Loucy (cell line): ENCODE results near the gene NPIPB6.

Experiments
- H2AFZ ChIP-seq: fragments of 200-600 bp; sonication (generic); 2 replicates; pipeline ENCODE4 v1.6.0; 2016; ENCODE audit warnings: antibody characterized with exemption, mild to moderate bottlenecking, low read length, moderate library complexity
- H3F3A ChIP-seq: fragments of 200-600 bp; 2 replicates; pipeline ENCODE4 v1.6.0; 2016; ENCODE audit warnings: antibody characterized with exemption, low read depth, mild to moderate bottlenecking
- H3K27me3 ChIP-seq: fragments of 200-600 bp; sonication (generic); 2 replicates; pipeline ENCODE4 v1.6.1; 2014; ENCODE audit warnings: low read length, mild to moderate bottlenecking; ENCODE audit not compliant: insufficient read depth, poor library complexity, severe bottlenecking
- H3K36me3 ChIP-seq: fragments of 200-600 bp; sonication (generic); 2 replicates; pipeline ENCODE4 v1.6.1; 2016; ENCODE audit warnings: low read length; ENCODE audit not compliant: insufficient read depth
- H3K4me1 ChIP-seq: fragments of 200-600 bp; sonication (generic); 2 replicates; pipeline ENCODE4 v1.5.1; 2014; ENCODE audit warnings: low read length, mild to moderate bottlenecking; ENCODE audit not compliant: insufficient read depth, poor library complexity, severe bottlenecking
- H3K4me2 ChIP-seq: fragments of 200-600 bp; sonication (generic); 2 replicates; pipeline ENCODE4 v1.6.0; 2014; ENCODE audit warnings: antibody characterized with exemption, low read length, low read depth, mild to moderate bottlenecking; ENCODE audit not compliant: poor library complexity, severe bottlenecking
- H3K4me3 ChIP-seq: fragments of 200-600 bp; sonication (generic); 2 replicates; pipeline ENCODE4 v1.5.1; 2014; ENCODE audit warnings: low read length, mild to moderate bottlenecking, mixed read lengths; ENCODE audit not compliant: poor library complexity, severe bottlenecking
- H3K79me2 ChIP-seq: fragments of 200-600 bp; sonication (generic); 2 replicates; pipeline ENCODE4 v1.6.1; 2014; ENCODE audit warnings: low read length; ENCODE audit not compliant: insufficient read depth
- H3K9ac ChIP-seq: fragments of 200-600 bp; sonication (generic); 2 replicates; pipeline ENCODE4 v1.6.0; 2014; ENCODE audit warnings: mild to moderate bottlenecking, low read depth, low read length, moderate library complexity; ENCODE audit not compliant: poor library complexity, severe bottlenecking
- H3K9me2 ChIP-seq: fragments of 200-600 bp; sonication (generic); replicated peaks from 2 replicates; pipeline ENCODE4 v1.6.1; 2016; ENCODE audit warnings: low read depth, low read length, mixed read lengths
- H3K9me3 ChIP-seq: fragments of 200-600 bp; sonication (generic); 2 replicates; pipeline ENCODE4 v1.6.1; 2014; ENCODE audit warnings: mild to moderate bottlenecking, antibody characterized with exemption, low read length, low read depth; ENCODE audit not compliant: insufficient read depth
- H4K20me1 ChIP-seq: fragments of 200-600 bp; sonication (generic); 2 replicates; pipeline ENCODE4 v1.6.0; 2014; ENCODE audit warnings: antibody characterized with exemption, low read length, mild to moderate bottlenecking; ENCODE audit not compliant: insufficient read depth, poor library complexity, severe bottlenecking
- EZH2phosphoT487 ChIP-seq: fragments of 200-600 bp; IDR thresholded peaks from 2 replicates; pipeline ENCODE4 v1.6.1; 2018; ENCODE audit warnings: antibody characterized with exemption, mild to moderate bottlenecking, moderate library complexity, borderline replicate concordance
- TF ChIP-seq, protein P1 (sequence below): fragments of 200-600 bp; sonication (generic); conservative IDR thresholded peaks from 2 replicates; pipeline ENCODE4 v1.5.1; 2014; ENCODE audit warnings: mild to moderate bottlenecking, antibody characterized with exemption, low read length

NPIPB6 gene

DNA sequence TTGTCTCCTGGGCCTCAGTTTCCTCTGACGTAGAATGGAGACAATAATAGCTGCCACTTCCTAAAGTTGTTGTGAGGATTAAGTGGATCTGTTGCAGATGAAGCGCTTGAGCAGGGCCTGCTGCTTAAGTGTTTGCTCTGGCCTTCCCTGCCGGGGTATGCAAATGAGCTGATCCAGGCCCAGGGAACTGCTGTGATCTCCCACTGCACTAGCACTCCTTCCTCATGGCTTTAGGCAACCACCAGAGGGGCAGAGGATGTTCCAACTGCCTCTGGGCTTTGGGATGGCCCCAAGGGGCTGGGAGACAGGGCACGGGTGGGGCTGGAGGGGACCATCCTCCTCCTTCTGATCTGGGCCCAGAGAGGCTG lies 64.8 kb downstream of the NPIPB6 start:
- Histone ChIP-seq H3K4me3 (no peak overlapping the region), H3K9me2 (no peaks in the 10 kb centered on the region), H3F3A (no peaks in the 10 kb centered on the region), H3K27me3 (peaks cover 2% of the 10 kb centered on the region), H2AFZ (no peak overlapping the region), H3K4me2 (no peak overlapping the region), H3K36me3 (no peaks in the 10 kb centered on the region), H3K79me2 (no peaks in the 10 kb centered on the region), H3K9me3 (no peaks in the 10 kb centered on the region), H3K9ac (no peak overlapping the region), H3K4me1 (peaks cover 3% of the 10 kb centered on the region), H4K20me1 (no peaks in the 10 kb centered on the region)
- no peak for TF ChIP-seq EZH2phosphoT487
- TF ChIP-seq, protein P1, sequence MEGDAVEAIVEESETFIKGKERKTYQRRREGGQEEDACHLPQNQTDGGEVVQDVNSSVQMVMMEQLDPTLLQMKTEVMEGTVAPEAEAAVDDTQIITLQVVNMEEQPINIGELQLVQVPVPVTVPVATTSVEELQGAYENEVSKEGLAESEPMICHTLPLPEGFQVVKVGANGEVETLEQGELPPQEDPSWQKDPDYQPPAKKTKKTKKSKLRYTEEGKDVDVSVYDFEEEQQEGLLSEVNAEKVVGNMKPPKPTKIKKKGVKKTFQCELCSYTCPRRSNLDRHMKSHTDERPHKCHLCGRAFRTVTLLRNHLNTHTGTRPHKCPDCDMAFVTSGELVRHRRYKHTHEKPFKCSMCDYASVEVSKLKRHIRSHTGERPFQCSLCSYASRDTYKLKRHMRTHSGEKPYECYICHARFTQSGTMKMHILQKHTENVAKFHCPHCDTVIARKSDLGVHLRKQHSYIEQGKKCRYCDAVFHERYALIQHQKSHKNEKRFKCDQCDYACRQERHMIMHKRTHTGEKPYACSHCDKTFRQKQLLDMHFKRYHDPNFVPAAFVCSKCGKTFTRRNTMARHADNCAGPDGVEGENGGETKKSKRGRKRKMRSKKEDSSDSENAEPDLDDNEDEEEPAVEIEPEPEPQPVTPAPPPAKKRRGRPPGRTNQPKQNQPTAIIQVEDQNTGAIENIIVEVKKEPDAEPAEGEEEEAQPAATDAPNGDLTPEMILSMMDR, result no peak

DNA sequence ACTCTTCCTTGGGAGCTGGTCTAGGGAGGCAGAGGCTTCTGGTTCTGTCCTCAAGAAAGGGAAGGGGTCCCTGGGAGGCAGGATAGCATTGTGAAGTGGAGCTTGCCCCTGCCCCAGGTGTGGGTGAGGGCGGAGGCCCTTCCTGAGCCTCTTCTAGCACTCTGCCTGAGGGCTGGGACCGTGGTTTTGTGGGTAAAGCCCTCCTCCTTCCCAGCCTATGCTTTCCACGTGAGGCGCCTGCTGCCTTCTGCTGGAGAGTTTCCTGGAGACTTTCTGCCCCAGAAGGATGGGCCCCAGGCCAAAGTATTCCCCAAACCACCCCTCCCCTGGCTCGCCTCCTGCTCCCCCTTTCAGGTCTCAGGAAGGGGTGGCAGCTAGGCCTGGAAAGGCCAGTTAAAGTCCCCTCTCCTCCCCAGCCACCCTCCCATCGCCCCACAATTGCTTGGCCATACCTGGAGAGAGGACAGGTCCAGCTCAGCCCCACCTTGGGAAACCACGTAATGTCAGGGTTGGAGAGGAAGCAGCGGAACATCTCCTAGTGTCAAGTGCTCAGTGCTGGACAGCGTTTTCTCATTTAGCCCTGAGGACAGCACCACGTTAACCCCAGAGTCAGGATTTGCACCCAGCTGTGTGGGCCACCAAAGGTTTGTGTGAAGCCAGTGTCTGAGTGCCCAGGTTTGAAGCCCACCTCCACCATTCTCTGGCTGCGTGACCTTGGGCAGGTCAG lies 65.4 kb downstream of the NPIPB6 start:
- Histone ChIP-seq H3K4me1 (peaks cover 8% of the 10 kb centered on the region), H3K4me2 (no peak overlapping the region), H3K79me2 (no peaks in the 10 kb centered on the region), H3K9me3 (no peaks in the 10 kb centered on the region), H3K9ac (no peak overlapping the region), H3K27me3 (peaks cover 8% of the 10 kb centered on the region), H3F3A (no peaks in the 10 kb centered on the region), H3K36me3 (no peaks in the 10 kb centered on the region), H4K20me1 (no peaks in the 10 kb centered on the region), H3K4me3 (no peak overlapping the region), H2AFZ (no peak overlapping the region), H3K9me2 (no peaks in the 10 kb centered on the region)
- TF ChIP-seq, protein P1, result no peak
- no peak for TF ChIP-seq EZH2phosphoT487

DNA sequence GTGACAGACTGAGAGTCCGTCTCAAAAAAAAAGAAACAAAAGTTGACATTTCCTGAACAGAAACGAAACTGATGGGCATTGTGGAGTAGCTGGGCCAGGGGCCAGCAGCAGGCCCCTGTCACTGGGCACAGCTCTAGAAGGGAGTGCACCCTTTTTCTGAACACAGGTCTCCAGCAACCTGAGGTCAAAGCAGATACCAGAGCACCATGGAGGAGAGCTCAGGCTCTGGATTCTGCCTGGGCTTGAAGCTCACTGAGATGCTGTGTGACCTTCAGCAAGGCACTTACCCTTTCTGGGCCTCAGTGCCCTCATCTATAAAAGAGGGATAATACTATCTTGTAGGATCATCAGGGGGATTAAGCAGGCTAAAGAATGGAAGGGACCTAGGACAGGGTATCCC lies 66.0 kb downstream of the NPIPB6 start:
- Histone ChIP-seq H3F3A (no peaks in the 10 kb centered on the region), H3K9me3 (no peaks in the 10 kb centered on the region), H3K36me3 (no peaks in the 10 kb centered on the region), H3K9me2 (no peaks in the 10 kb centered on the region), H3K27me3 (peaks cover 10% of the 10 kb centered on the region), H2AFZ (no peak overlapping the region), H3K9ac (no peak overlapping the region), H4K20me1 (no peaks in the 10 kb centered on the region), H3K79me2 (no peaks in the 10 kb centered on the region), H3K4me2 (no peak overlapping the region), H3K4me1 (peaks cover 11% of the 10 kb centered on the region), H3K4me3 (no peak overlapping the region)
- no peak for TF ChIP-seq EZH2phosphoT487
- TF ChIP-seq, protein P1, result no peak
